ENCODE data around the gene MTMR3.

Gene MTMR3

DNA sequence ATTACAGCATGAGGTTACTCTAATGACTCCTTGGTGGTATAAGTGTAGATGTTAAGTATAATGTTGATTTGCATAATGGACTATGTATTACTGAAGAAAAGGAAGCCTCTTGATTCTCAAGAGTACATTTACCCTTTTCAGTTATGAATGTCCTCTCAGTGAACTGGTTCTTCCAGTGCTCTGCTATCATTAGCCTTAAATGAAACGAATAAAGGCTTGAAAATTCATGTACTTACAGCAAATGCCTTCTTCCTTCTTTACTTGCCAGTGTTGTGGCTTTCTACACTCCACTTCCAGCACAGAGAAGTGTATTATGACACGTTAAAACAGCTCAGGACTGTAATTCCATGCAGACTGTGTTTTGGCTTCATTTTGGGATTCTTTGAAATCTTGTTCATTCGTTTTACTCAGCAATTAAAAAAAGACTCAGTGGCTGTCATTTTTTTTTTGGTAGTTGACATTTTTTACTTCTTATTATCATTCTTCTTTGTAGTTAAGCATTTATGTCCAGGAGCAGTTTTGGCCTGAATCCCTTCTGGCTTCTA, 96.9 kb downstream of the MTMR3 start:
- H3K36me3 ChIP-seq (ENCODE audit: control insufficient read depth, insufficient read depth, low read length): no peaks in the 10 kb centered on the region
- WGBS, 2 experiments: 88 to 98% methylated on average over 3 of the region's 3 CpGs

DNA sequence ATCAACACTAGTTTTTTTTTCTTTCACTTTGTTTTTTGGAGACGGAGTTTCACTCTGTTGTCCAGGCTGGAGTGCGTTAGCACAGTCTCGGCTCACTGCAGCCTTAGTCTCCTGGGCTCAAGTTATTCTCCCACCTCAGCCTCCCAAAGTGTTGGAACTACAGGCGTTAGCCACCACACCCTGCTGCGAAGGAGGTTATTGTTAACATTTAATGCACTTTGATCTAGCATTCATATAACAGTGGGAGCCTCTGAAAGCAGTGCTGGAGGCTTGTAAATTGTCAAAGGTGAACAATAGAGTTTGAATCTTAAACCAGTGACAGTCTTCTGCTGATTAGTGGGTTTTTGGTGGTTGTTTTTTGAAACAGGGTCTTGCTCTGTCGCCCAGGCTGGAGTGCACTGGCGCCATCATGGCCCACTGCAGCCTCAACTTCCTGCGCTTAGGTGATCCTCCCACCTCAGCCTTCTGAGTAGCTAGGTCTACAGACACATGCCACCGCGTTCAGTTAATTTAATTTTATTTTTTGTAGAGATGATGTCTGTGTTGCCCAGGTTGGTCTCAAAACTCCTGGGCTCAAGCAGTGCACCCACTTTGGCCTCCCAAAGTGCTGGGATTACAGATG, 100.4 kb downstream of the MTMR3 start:
- H3K9me3 ChIP-seq (ENCODE audit: control insufficient read depth, low read length): no peaks in the 10 kb centered on the region

More for the DNA sequence above, 96.9 kb downstream of the MTMR3 start:
- H3K27me3 ChIP-seq (ENCODE audit: control insufficient read depth, insufficient read depth, low read length, poor library complexity, severe bottlenecking): no peaks in the 10 kb centered on the region
- H3K27ac ChIP-seq (ENCODE audit: insufficient read depth, low read depth, low read length, poor library complexity, severe bottlenecking): no peak overlapping the region
- no peaks in the 10 kb centered on the region for H3K4me1 ChIP-seq (ENCODE audit: control insufficient read depth, insufficient read depth, low read length)
- H3K9me3 ChIP-seq (ENCODE audit: control insufficient read depth, low read length): no peaks in the 10 kb centered on the region
- no peak overlapping the region for H3K4me3 ChIP-seq (ENCODE audit: insufficient read depth, low read depth, low read length)

GRCh38 chr22:29985912-29986311, 102.9 kb downstream of the MTMR3 start:
- no peaks in the 10 kb centered on the region for H3K27me3 ChIP-seq (ENCODE audit: control insufficient read depth, insufficient read depth, low read length, poor library complexity, severe bottlenecking)
- H3K4me3 ChIP-seq (ENCODE audit: insufficient read depth, low read depth, low read length): no peak overlapping the region
- H3K27ac ChIP-seq (ENCODE audit: insufficient read depth, low read depth, low read length, poor library complexity, severe bottlenecking): no peak overlapping the region
- peaks cover 14% of the 10 kb centered on the region for H3K4me1 ChIP-seq (ENCODE audit: control insufficient read depth, insufficient read depth, low read length)
- WGBS, 2 experiments: 91 to 95% methylated on average over 1 of the region's 1 CpG
- no peaks in the 10 kb centered on the region for H3K36me3 ChIP-seq (ENCODE audit: control insufficient read depth, insufficient read depth, low read length)
- H3K9me3 ChIP-seq (ENCODE audit: control insufficient read depth, low read length): no peaks in the 10 kb centered on the region

More for the DNA sequence above, 100.4 kb downstream of the MTMR3 start:
- peaks cover 14% of the 10 kb centered on the region for H3K4me1 ChIP-seq (ENCODE audit: control insufficient read depth, insufficient read depth, low read length)
- 93 to 97% methylated on average over 10 of the region's 10 CpGs for WGBS, 2 experiments
- H3K27me3 ChIP-seq (ENCODE audit: control insufficient read depth, insufficient read depth, low read length, poor library complexity, severe bottlenecking): no peaks in the 10 kb centered on the region
- H3K4me3 ChIP-seq (ENCODE audit: insufficient read depth, low read depth, low read length): no peak overlapping the region
- no peak overlapping the region for H3K27ac ChIP-seq (ENCODE audit: insufficient read depth, low read depth, low read length, poor library complexity, severe bottlenecking)
- no peaks in the 10 kb centered on the region for H3K36me3 ChIP-seq (ENCODE audit: control insufficient read depth, insufficient read depth, low read length)

DNA sequence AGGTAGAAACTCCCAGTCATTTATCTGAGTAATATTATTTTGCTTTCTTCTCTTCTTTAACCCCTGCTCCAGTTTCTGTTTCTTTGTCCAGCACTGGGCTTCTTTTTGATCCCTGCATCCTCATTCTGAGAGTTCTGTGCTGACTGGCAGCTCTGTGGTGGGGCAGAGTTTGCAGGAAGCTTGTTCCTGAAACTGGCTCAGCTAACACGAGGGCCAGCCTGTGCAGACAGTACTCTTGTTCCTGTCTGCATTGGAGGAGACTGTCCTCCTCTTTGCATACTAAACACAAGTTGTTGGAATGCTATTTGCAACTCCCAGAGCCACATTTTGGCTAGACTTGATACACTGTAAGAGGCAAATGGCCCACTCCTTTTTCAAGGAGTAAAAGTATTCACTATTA, 104.2 kb downstream of the MTMR3 start:
- WGBS, 2 experiments: 60 to 63% methylated on average over 1 of the region's 1 CpG
- Histone ChIP-seq H3K9me3 (ENCODE audit: control insufficient read depth, low read length) (no peaks in the 10 kb centered on the region), H3K4me3 (ENCODE audit: insufficient read depth, low read depth, low read length) (no peak overlapping the region), H3K27me3 (ENCODE audit: control insufficient read depth, insufficient read depth, low read length, poor library complexity, severe bottlenecking) (no peaks in the 10 kb centered on the region), H3K27ac (ENCODE audit: insufficient read depth, low read depth, low read length, poor library complexity, severe bottlenecking) (no peak overlapping the region), H3K36me3 (ENCODE audit: control insufficient read depth, insufficient read depth, low read length) (no peaks in the 10 kb centered on the region), H3K4me1 (ENCODE audit: control insufficient read depth, insufficient read depth, low read length) (peaks cover 14% of the 10 kb centered on the region)

GRCh38 chr22:29988719-29989118, 105.7 kb downstream of the MTMR3 start:
- WGBS, 2 experiments: 83% methylated on average over 1 of the region's 2 CpGs; no CpG with 5 or more reads in 1 of the 2 experiments
- Histone ChIP-seq H3K36me3 (ENCODE audit: control insufficient read depth, insufficient read depth, low read length) (no peaks in the 10 kb centered on the region), H3K4me1 (ENCODE audit: control insufficient read depth, insufficient read depth, low read length) (peaks cover 14% of the 10 kb centered on the region), H3K4me3 (ENCODE audit: insufficient read depth, low read depth, low read length) (no peak overlapping the region), H3K27ac (ENCODE audit: insufficient read depth, low read depth, low read length, poor library complexity, severe bottlenecking) (no peak overlapping the region), H3K27me3 (ENCODE audit: control insufficient read depth, insufficient read depth, low read length, poor library complexity, severe bottlenecking) (no peaks in the 10 kb centered on the region), H3K9me3 (ENCODE audit: control insufficient read depth, low read length) (no peaks in the 10 kb centered on the region)

- H3K36me3 ChIP-seq (ENCODE audit: control insufficient read depth, insufficient read depth, low read length): no peaks in the 10 kb centered on the region
- no peaks in the 10 kb centered on the region for H3K9me3 ChIP-seq (ENCODE audit: control insufficient read depth, low read length)
- no peak overlapping the region for H3K4me3 ChIP-seq (ENCODE audit: insufficient read depth, low read depth, low read length)
- H3K4me1 ChIP-seq (ENCODE audit: control insufficient read depth, insufficient read depth, low read length): peaks cover 14% of the 10 kb centered on the region
- H3K27me3 ChIP-seq (ENCODE audit: control insufficient read depth, insufficient read depth, low read length, poor library complexity, severe bottlenecking): no peaks in the 10 kb centered on the region
- H3K27ac ChIP-seq (ENCODE audit: insufficient read depth, low read depth, low read length, poor library complexity, severe bottlenecking): no peak overlapping the region
- WGBS, 2 experiments: 92 to 98% methylated on average over 6 of the region's 6 CpGs
Observed at GRCh38 chr22:29989446-29989845, 106.5 kb downstream of the MTMR3 start.

DNA sequence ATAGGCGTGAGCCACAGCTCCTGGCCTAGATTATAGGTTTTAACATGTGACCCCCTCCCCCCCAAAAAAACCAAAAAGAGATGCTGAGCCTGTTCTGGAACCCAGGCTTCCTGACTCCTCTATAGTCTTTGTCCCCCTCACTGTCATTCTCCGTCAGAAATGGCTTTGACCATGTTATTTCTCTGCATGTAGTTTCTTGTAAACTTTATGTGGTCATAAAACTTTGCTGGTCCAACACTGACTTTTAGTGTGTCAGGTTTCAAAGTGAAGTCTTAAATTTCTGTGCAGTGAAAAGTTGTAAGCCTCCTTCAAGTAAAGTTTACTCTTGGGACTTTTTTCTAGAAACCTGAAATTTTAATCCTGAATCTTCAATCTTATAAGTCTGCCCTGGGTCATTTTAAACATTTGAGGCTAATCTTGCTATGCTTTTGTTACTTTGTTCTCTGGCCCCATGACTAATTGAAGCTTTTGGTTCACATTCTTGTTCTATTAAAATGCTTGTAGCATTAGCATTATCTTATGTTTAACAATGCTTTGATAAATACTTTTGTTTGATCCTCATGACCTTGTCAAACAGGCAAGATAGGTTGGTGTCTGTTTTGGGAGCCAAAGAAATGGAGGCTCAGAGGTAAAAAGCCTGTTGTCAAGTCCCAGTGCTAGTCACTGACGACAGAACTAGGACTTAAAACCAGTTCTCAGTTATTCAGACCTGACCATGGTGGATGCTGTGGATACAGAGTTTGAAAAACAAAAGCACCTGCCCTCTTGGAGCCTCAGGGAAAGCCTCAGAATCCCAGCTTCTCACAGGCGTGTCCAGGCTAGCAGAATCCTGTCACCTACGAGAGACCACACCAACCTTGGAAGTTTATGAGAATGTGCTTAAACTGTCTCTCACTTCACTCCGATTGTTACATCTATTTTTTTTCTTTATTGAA, 109.6 kb downstream of the MTMR3 start:
- 83 to 91% methylated on average over 6 of the region's 6 CpGs for WGBS, 2 experiments
- Histone ChIP-seq H3K4me1 (ENCODE audit: control insufficient read depth, insufficient read depth, low read length) (peaks cover 3% of the 10 kb centered on the region), H3K36me3 (ENCODE audit: control insufficient read depth, insufficient read depth, low read length) (no peaks in the 10 kb centered on the region), H3K27ac (ENCODE audit: insufficient read depth, low read depth, low read length, poor library complexity, severe bottlenecking) (no peak overlapping the region), H3K4me3 (ENCODE audit: insufficient read depth, low read depth, low read length) (no peak overlapping the region), H3K27me3 (ENCODE audit: control insufficient read depth, insufficient read depth, low read length, poor library complexity, severe bottlenecking) (no peaks in the 10 kb centered on the region), H3K9me3 (ENCODE audit: control insufficient read depth, low read length) (no peaks in the 10 kb centered on the region)

DNA sequence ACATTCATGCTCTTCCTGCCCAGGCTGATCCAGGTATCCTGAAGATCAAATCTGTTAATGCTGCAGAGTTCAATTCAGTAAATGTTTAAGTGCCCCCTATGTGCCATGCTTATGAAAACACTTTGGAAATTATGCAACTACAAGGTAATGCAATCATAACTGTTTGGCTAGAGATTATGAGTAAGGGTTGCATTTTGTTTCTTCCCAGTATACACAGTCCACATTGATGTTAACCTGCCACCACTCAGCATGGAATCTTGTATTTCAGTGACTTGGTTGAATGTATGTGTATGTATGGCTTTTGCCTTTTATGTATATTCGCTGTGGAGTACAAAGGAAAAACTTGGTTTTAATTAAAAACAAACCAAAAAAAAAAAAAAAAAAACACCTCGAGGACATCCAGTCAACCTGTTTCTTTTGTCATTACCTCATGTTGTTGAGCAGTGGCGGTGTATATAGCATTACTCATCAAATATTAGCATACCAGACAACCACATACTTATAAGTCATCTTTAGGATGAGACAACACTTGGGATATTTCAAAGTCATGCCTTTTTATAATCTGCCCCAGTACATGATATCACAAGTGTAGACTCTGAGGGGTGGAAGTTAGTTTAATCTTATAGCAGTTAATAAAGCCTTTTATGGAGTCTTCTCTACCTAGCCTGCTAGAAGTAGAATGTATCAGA, 111.2 kb downstream of the MTMR3 start:
- H3K27ac ChIP-seq (ENCODE audit: insufficient read depth, low read depth, low read length, poor library complexity, severe bottlenecking): no peak overlapping the region
- no peak overlapping the region for H3K4me3 ChIP-seq (ENCODE audit: insufficient read depth, low read depth, low read length)
- H3K27me3 ChIP-seq (ENCODE audit: control insufficient read depth, insufficient read depth, low read length, poor library complexity, severe bottlenecking): no peaks in the 10 kb centered on the region
- H3K4me1 ChIP-seq (ENCODE audit: control insufficient read depth, insufficient read depth, low read length): no peaks in the 10 kb centered on the region
- no peaks in the 10 kb centered on the region for H3K36me3 ChIP-seq (ENCODE audit: control insufficient read depth, insufficient read depth, low read length)
- no peaks in the 10 kb centered on the region for H3K9me3 ChIP-seq (ENCODE audit: control insufficient read depth, low read length)
- 94 to 100% methylated on average over 2 to 3 of the region's 3 CpGs for WGBS, 2 experiments

DNA sequence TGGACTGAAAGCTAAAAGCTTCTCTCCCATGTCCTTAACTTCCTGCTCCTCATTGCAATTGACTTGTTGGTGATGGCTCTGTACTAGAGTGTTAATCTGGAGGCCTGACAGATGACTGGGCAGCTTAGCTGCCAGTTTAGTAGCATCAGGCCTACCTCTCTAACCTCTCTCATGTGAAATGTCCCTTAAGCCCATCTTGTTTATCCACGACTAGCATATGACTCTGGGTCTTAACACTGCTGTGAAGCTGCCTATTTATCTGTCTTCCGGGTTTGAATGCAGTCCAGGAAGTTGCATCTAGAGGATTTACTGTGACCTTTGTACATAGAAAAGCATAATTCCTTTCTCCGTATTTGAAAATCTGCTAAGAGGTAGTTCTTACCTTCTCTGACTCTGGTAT, 112.0 kb downstream of the MTMR3 start:
- no peaks in the 10 kb centered on the region for H3K4me1 ChIP-seq (ENCODE audit: control insufficient read depth, insufficient read depth, low read length)
- no peaks in the 10 kb centered on the region for H3K36me3 ChIP-seq (ENCODE audit: control insufficient read depth, insufficient read depth, low read length)
- 60 to 62% methylated on average over 3 of the region's 3 CpGs for WGBS, 2 experiments
- H3K9me3 ChIP-seq (ENCODE audit: control insufficient read depth, low read length): no peaks in the 10 kb centered on the region
- H3K27me3 ChIP-seq (ENCODE audit: control insufficient read depth, insufficient read depth, low read length, poor library complexity, severe bottlenecking): no peaks in the 10 kb centered on the region
- H3K27ac ChIP-seq (ENCODE audit: insufficient read depth, low read depth, low read length, poor library complexity, severe bottlenecking): no peak overlapping the region
- H3K4me3 ChIP-seq (ENCODE audit: insufficient read depth, low read depth, low read length): no peak overlapping the region

DNA sequence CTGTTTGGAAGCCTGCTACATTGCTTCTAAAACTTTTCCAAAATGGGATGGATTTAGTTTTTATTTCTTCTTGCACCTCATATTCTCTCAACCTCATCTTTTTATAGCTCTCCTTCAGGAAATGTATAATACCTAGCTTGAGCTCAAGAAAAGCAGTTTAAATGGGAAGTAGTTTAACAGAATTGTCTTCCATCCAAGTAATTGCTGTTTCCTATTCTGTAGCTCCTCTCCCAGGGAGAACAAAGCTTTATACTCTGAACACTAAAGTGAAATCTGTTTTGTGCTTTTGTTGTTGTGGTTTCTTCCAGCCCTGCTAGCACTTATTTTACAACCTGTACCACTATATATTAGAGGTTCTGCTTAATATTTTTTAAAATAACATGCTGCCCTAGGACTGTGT, 114.1 kb downstream of the MTMR3 start:
- Histone ChIP-seq H3K4me3 (ENCODE audit: insufficient read depth, low read depth, low read length) (no peak overlapping the region), H3K27ac (ENCODE audit: insufficient read depth, low read depth, low read length, poor library complexity, severe bottlenecking) (no peak overlapping the region), H3K9me3 (ENCODE audit: control insufficient read depth, low read length) (no peaks in the 10 kb centered on the region), H3K4me1 (ENCODE audit: control insufficient read depth, insufficient read depth, low read length) (no peaks in the 10 kb centered on the region), H3K27me3 (ENCODE audit: control insufficient read depth, insufficient read depth, low read length, poor library complexity, severe bottlenecking) (no peaks in the 10 kb centered on the region), H3K36me3 (ENCODE audit: control insufficient read depth, insufficient read depth, low read length) (no peaks in the 10 kb centered on the region)
